SK-N-SH treated with all-trans-retinoic acid at 6 μM for 48 hours (cell line): ENCODE measurements around the gene C18orf32.

Source experiments
- ATAC-seq: fragments of 200-7000 bp; cut with Tn5 transposase; 3 replicates; pipeline ENCODE4 v1.9.1; 2020; ENCODE audit warnings: mild to moderate bottlenecking, moderate library complexity
- ARNTL ChIP-seq: fragments of 450-650 bp; formaldehyde crosslinking; IDR thresholded peaks from 2 replicates; pipeline ENCODE4 v1.5.0; 2020; ENCODE audit warnings: low read depth, mild to moderate bottlenecking, moderate library complexity, borderline replicate concordance
- BACH2 ChIP-seq: fragments of 250-450 bp; sonication (Bioruptor Pico); IDR thresholded peaks from 2 replicates; pipeline ENCODE4 v1.9.0; 2021; ENCODE audit warnings: mild to moderate bottlenecking, borderline replicate concordance
- CSDC2 ChIP-seq: fragments of 250-450 bp; sonication (Bioruptor Pico); IDR thresholded peaks from 2 replicates; pipeline ENCODE4 v1.5.0; 2020; ENCODE audit warnings: mild to moderate bottlenecking, moderate library complexity
- ESRRG ChIP-seq: fragments of 250-450 bp; sonication (Bioruptor Pico); IDR thresholded peaks from 2 replicates; pipeline ENCODE4 v1.6.1; 2021; ENCODE audit warnings: mild to moderate bottlenecking
- GLIS3 ChIP-seq: fragments of 250-450 bp; sonication (Bioruptor Pico); IDR thresholded peaks from 2 replicates; pipeline ENCODE4 v1.5.0; 2020; ENCODE audit warnings: mild to moderate bottlenecking, moderate library complexity
- ISL1 ChIP-seq: fragments of 250-450 bp; sonication (Bioruptor Pico); IDR thresholded peaks from 2 replicates; pipeline ENCODE4 v2.1.2; 2022; ENCODE audit warnings: mild to moderate bottlenecking, moderate library complexity
- OSR1 ChIP-seq: fragments of 250-450 bp; sonication (Bioruptor Pico); IDR thresholded peaks from 2 replicates; pipeline ENCODE4 v1.8.0; 2022; ENCODE audit warnings: moderate library complexity, mild to moderate bottlenecking, inconsistent platforms
- PPARA ChIP-seq: fragments of 250-450 bp; sonication (Bioruptor Pico); IDR thresholded peaks from 2 replicates; pipeline ENCODE4 v1.5.0; 2020; ENCODE audit warnings: mild to moderate bottlenecking, borderline replicate concordance
- RARB ChIP-seq: fragments of 250-450 bp; sonication (Bioruptor Pico); IDR thresholded peaks from 2 replicates; pipeline ENCODE4 v1.8.0; 2021; ENCODE audit warnings: mild to moderate bottlenecking, moderate library complexity
- SNAI2 ChIP-seq: fragments of 250-450 bp; sonication (Bioruptor Pico); IDR thresholded peaks from 2 replicates; pipeline ENCODE4 v1.5.0; 2020; ENCODE audit warnings: mild to moderate bottlenecking, moderate library complexity
- TCF4 ChIP-seq: fragments of 250-450 bp; sonication (Bioruptor Pico); IDR thresholded peaks from 2 replicates; pipeline ENCODE4 v1.8.0; 2021; ENCODE audit warnings: mild to moderate bottlenecking, moderate library complexity, borderline replicate concordance
- TOX ChIP-seq: fragments of 250-450 bp; sonication (Bioruptor Pico); IDR thresholded peaks from 2 replicates; pipeline ENCODE4 v1.8.0; 2021; ENCODE audit warnings: mild to moderate bottlenecking, moderate library complexity, borderline replicate concordance
- ZC3H10 ChIP-seq: fragments of 250-450 bp; sonication (Bioruptor Pico); IDR thresholded peaks from 2 replicates; pipeline ENCODE4 v1.5.1; 2021; ENCODE audit warnings: mild to moderate bottlenecking, moderate library complexity
- ZFP3 ChIP-seq: fragments of 250-450 bp; sonication (Bioruptor Pico); IDR thresholded peaks from 2 replicates; pipeline ENCODE4 v1.5.0; 2020; ENCODE audit warnings: mild to moderate bottlenecking, moderate library complexity
- ZFP30 ChIP-seq: fragments of 450-650 bp; formaldehyde crosslinking; IDR thresholded peaks from 2 replicates; pipeline ENCODE4 v1.5.0; 2022; ENCODE audit warnings: mild to moderate bottlenecking, moderate library complexity
- ZNF565 ChIP-seq: fragments of 450-650 bp; formaldehyde crosslinking; conservative IDR thresholded peaks from 2 replicates; pipeline ENCODE4 v1.5.0; 2020; ENCODE audit warnings: low read depth, mild to moderate bottlenecking, moderate library complexity
- ZNF70 ChIP-seq: fragments of 450-650 bp; formaldehyde crosslinking; IDR thresholded peaks from 2 replicates; pipeline ENCODE4 v1.5.0; 2020; ENCODE audit warnings: mild to moderate bottlenecking, moderate library complexity
- ZNF8 ChIP-seq: fragments of 450-650 bp; formaldehyde crosslinking; IDR thresholded peaks from 2 replicates; pipeline ENCODE4 v1.5.0; 2020; ENCODE audit warnings: mild to moderate bottlenecking, moderate library complexity
- TF ChIP-seq, protein P1 (sequence below): fragments of 250-450 bp; sonication (Bioruptor Pico); IDR thresholded peaks from 2 replicates; pipeline ENCODE4 v1.5.0; 2020; ENCODE audit warnings: mild to moderate bottlenecking, moderate library complexity
- TF ChIP-seq, protein P2 (sequence below): fragments of 250-450 bp; sonication (Bioruptor Pico); IDR thresholded peaks from 2 replicates; pipeline ENCODE4 v1.5.1; 2021; ENCODE audit warnings: mild to moderate bottlenecking, moderate library complexity
- TF ChIP-seq, protein P3 (sequence below): fragments of 250-450 bp; sonication (Bioruptor Pico); IDR thresholded peaks from 2 replicates; pipeline ENCODE4 v1.8.0; 2020; ENCODE audit warnings: mild to moderate bottlenecking, moderate library complexity, borderline replicate concordance
- TF ChIP-seq, protein P4 (sequence below): fragments of 250-450 bp; sonication (Bioruptor Pico); IDR thresholded peaks from 2 replicates; pipeline ENCODE4 v1.5.1; 2020; ENCODE audit warnings: low read depth, mild to moderate bottlenecking, moderate library complexity
- TF ChIP-seq, protein P5 (sequence below): fragments of 250-450 bp; sonication (Bioruptor Pico); IDR thresholded peaks from 2 replicates; pipeline ENCODE4 v1.8.0; 2021; ENCODE audit warnings: low read depth, mild to moderate bottlenecking, moderate library complexity, borderline replicate concordance

Gene C18orf32

DNA sequence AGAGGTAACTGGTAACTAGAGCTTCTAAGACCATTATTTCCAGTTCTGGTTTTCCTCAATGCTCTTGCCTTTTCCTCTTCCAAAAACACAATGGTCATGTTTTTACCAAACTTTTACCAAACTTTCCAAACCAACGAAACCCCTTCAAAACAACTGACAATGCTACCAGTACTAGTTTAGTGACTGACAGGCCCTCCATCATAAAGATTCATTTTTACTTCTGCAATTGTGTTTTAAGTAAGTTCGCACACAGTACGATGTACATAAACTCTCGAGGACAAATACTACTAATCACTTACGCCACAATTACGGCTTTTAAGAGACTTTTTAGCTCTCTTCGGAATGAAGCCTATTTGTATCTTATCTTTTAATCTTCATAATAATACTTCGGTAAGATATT, 900 bp downstream of the C18orf32 start:
- no peak for ATAC-seq
- TF ChIP-seq, protein P1, sequence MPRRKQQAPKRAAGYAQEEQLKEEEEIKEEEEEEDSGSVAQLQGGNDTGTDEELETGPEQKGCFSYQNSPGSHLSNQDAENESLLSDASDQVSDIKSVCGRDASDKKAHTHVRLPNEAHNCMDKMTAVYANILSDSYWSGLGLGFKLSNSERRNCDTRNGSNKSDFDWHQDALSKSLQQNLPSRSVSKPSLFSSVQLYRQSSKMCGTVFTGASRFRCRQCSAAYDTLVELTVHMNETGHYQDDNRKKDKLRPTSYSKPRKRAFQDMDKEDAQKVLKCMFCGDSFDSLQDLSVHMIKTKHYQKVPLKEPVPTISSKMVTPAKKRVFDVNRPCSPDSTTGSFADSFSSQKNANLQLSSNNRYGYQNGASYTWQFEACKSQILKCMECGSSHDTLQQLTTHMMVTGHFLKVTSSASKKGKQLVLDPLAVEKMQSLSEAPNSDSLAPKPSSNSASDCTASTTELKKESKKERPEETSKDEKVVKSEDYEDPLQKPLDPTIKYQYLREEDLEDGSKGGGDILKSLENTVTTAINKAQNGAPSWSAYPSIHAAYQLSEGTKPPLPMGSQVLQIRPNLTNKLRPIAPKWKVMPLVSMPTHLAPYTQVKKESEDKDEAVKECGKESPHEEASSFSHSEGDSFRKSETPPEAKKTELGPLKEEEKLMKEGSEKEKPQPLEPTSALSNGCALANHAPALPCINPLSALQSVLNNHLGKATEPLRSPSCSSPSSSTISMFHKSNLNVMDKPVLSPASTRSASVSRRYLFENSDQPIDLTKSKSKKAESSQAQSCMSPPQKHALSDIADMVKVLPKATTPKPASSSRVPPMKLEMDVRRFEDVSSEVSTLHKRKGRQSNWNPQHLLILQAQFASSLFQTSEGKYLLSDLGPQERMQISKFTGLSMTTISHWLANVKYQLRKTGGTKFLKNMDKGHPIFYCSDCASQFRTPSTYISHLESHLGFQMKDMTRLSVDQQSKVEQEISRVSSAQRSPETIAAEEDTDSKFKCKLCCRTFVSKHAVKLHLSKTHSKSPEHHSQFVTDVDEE (CRISPR knock-in tag) = no peak
- TF ChIP-seq TCF4 (no peak), RARB (CRISPR knock-in tag) (no peak), ZNF8 (CRISPR knock-in tag) (no peak)

DNA sequence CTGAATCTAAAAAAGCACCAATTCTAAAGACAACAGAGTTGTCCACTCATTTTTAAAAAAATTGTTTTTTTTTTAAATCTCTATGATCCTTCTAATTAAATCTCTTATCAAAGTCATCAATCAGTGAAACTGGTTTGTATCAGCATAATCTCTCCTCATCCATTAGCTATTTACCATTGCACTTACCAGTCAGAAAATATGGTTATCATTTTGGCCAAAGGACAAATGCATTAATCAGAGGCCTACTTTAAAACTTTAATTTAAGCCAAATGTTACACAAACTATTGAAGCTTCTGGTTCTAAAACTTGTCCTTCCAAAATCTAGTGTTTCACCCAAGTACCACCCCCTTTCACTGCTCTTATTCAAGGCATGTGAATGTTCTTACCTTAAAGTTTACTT, 3.8 kb downstream of the C18orf32 start:
- TF ChIP-seq GLIS3 (CRISPR knock-in tag) (peak; percentile 84; the same call in 1 of the 2 replicates), TCF4 (peak; percentile 98), PPARA (CRISPR knock-in tag) (no peak), ARNTL (CRISPR knock-in tag) (no peak), ZC3H10 (CRISPR knock-in tag) (0 out of 2 replicates have a peak, but pooled peaks have one; percentile 31), ZNF8 (CRISPR knock-in tag) (peak; percentile 44; the same call in 1 of the 2 replicates), TOX (no peak), CSDC2 (CRISPR knock-in tag) (no peak), ZNF565 (no peak), ISL1 (CRISPR knock-in tag) (peak; percentile 98), SNAI2 (CRISPR knock-in tag) (no peak), ESRRG (CRISPR knock-in tag) (peak; percentile 83; the same call in 1 of the 2 replicates), BACH2 (CRISPR knock-in tag) (no peak), OSR1 (CRISPR knock-in tag) (no peak), ZFP30 (CRISPR knock-in tag) (no peak), RARB (CRISPR knock-in tag) (no peak), ZNF70 (CRISPR knock-in tag) (peak; percentile 52; the same call in 1 of the 2 replicates), ZFP3 (no peak)
- TF ChIP-seq, protein P2, sequence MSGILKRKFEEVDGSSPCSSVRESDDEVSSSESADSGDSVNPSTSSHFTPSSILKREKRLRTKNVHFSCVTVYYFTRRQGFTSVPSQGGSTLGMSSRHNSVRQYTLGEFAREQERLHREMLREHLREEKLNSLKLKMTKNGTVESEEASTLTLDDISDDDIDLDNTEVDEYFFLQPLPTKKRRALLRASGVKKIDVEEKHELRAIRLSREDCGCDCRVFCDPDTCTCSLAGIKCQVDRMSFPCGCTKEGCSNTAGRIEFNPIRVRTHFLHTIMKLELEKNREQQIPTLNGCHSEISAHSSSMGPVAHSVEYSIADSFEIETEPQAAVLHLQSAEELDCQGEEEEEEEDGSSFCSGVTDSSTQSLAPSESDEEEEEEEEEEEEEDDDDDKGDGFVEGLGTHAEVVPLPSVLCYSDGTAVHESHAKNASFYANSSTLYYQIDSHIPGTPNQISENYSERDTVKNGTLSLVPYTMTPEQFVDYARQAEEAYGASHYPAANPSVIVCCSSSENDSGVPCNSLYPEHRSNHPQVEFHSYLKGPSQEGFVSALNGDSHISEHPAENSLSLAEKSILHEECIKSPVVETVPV (CRISPR knock-in tag) = peak; percentile 92
- TF ChIP-seq, protein P3, sequence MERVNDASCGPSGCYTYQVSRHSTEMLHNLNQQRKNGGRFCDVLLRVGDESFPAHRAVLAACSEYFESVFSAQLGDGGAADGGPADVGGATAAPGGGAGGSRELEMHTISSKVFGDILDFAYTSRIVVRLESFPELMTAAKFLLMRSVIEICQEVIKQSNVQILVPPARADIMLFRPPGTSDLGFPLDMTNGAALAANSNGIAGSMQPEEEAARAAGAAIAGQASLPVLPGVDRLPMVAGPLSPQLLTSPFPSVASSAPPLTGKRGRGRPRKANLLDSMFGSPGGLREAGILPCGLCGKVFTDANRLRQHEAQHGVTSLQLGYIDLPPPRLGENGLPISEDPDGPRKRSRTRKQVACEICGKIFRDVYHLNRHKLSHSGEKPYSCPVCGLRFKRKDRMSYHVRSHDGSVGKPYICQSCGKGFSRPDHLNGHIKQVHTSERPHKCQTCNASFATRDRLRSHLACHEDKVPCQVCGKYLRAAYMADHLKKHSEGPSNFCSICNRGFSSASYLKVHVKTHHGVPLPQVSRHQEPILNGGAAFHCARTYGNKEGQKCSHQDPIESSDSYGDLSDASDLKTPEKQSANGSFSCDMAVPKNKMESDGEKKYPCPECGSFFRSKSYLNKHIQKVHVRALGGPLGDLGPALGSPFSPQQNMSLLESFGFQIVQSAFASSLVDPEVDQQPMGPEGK = no peak
- TF ChIP-seq, protein P1 (CRISPR knock-in tag) = peak; percentile 98
- TF ChIP-seq, protein P4, sequence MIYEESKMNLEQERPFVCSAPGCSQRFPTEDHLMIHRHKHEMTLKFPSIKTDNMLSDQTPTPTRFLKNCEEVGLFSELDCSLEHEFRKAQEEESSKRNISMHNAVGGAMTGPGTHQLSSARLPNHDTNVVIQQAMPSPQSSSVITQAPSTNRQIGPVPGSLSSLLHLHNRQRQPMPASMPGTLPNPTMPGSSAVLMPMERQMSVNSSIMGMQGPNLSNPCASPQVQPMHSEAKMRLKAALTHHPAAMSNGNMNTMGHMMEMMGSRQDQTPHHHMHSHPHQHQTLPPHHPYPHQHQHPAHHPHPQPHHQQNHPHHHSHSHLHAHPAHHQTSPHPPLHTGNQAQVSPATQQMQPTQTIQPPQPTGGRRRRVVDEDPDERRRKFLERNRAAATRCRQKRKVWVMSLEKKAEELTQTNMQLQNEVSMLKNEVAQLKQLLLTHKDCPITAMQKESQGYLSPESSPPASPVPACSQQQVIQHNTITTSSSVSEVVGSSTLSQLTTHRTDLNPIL (CRISPR knock-in tag) = peak; percentile 50; the same call in 1 of the 2 replicates
- TF ChIP-seq, protein P5, sequence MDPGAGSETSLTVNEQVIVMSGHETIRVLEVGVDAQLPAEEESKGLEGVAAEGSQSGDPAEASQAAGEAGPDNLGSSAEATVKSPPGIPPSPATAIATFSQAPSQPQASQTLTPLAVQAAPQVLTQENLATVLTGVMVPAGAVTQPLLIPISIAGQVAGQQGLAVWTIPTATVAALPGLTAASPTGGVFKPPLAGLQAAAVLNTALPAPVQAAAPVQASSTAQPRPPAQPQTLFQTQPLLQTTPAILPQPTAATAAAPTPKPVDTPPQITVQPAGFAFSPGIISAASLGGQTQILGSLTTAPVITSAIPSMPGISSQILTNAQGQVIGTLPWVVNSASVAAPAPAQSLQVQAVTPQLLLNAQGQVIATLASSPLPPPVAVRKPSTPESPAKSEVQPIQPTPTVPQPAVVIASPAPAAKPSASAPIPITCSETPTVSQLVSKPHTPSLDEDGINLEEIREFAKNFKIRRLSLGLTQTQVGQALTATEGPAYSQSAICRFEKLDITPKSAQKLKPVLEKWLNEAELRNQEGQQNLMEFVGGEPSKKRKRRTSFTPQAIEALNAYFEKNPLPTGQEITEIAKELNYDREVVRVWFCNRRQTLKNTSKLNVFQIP (CRISPR knock-in tag) = no peak
- no peak for ATAC-seq
